GM12878 (cell line): ENCODE data around the gene GRN. TPM values are rescaled to one million over a fixed set of nuclear protein-coding genes. Genes with fewer than 3 reads are reported as not detected.
A peak's percentile ranks its signal among the peaks of the same experiment; 100 is the strongest.

Source experiments
- ATF2 ChIP-seq: IDR thresholded peaks from 2 replicates; pipeline ENCODE4 v1.6.1; 2012; ENCODE audit warnings: low read length, inconsistent platforms
- BCL3 ChIP-seq: IDR thresholded peaks from 2 replicates; pipeline ENCODE4 v1.6.1; 2011; ENCODE audit warnings: borderline replicate concordance, low read depth, mild to moderate bottlenecking, moderate library complexity, low read length; ENCODE audit not compliant: insufficient read depth, poor library complexity, severe bottlenecking
- CHD1 ChIP-seq: IDR thresholded peaks from 2 replicates; pipeline ENCODE4 v1.6.1; 2012; ENCODE audit warnings: low read depth, low read length, improper control_type of control experiment
- E4F1 ChIP-seq: fragments of 450-650 bp; IDR thresholded peaks from 2 replicates; pipeline ENCODE4 v1.6.1; 2018; ENCODE audit warnings: borderline replicate concordance, mild to moderate bottlenecking; ENCODE audit not compliant: partially characterized antibody
- EP300 ChIP-seq, 2 experiments: fragments of 150-350 bp in 1 of 2; IDR thresholded peaks; 2 replicates each; pipeline ENCODE4 v1.6.1; 2011 to 2012; ENCODE audit warnings: low read depth in 2 of 2, low read length in 2 of 2, borderline replicate concordance in 1 of 2, improper control_type of control experiment in 1 of 2, inconsistent platforms in 1 of 2; ENCODE audit not compliant: control insufficient read depth in 1 of 2
- ETV6 ChIP-seq, 2 experiments: fragments of 450-650 bp in 1 of 2; IDR thresholded peaks in 1 of 2; conservative IDR thresholded peaks in 1 of 2; 2 replicates each; pipeline ENCODE4 v1.6.1; 2014; ENCODE audit warnings: antibody characterized with exemption in 1 of 2, borderline replicate concordance in 1 of 2, low read depth in 1 of 2, mild to moderate bottlenecking in 1 of 2, moderate library complexity in 1 of 2
- GABPA ChIP-seq: IDR thresholded peaks from 2 replicates; pipeline ENCODE4 v1.6.1; 2014; ENCODE audit warnings: antibody characterized with exemption, low read depth, mild to moderate bottlenecking, inconsistent platforms
- HCFC1 ChIP-seq: fragments of 150-350 bp; IDR thresholded peaks from 2 replicates; pipeline ENCODE4 v1.6.1; 2014; ENCODE audit warnings: low read length
- HSF1 ChIP-seq: fragments of 150-350 bp; IDR thresholded peaks from 2 replicates; pipeline ENCODE4 v1.6.1; 2014; ENCODE audit warnings: mild to moderate bottlenecking, low read depth, low read length
- IKZF2 ChIP-seq, 2 experiments: fragments of 450-650 bp; IDR thresholded peaks; 2 replicates each; pipeline ENCODE4 v1.6.1; 2017; ENCODE audit warnings: mild to moderate bottlenecking in 2 of 2, moderate library complexity in 2 of 2
- JUNB ChIP-seq: IDR thresholded peaks from 2 replicates; pipeline ENCODE4 v1.6.1; 2016; ENCODE audit warnings: antibody characterized with exemption, mild to moderate bottlenecking
- JUND ChIP-seq: IDR thresholded peaks from 2 replicates; pipeline ENCODE4 v1.6.1; 2012; ENCODE audit warnings: low read depth, mild to moderate bottlenecking, low read length, improper control_type of control experiment, moderate library complexity
- MEF2A ChIP-seq: IDR thresholded peaks from 2 replicates; pipeline ENCODE4 v1.6.1; 2011; ENCODE audit warnings: low read depth, mild to moderate bottlenecking, low read length, moderate library complexity; ENCODE audit not compliant: insufficient read depth
- MEF2B ChIP-seq: fragments of 450-650 bp; IDR thresholded peaks from 2 replicates; pipeline ENCODE4 v1.6.1; 2018; ENCODE audit warnings: mild to moderate bottlenecking, moderate library complexity; ENCODE audit not compliant: partially characterized antibody, poor library complexity, severe bottlenecking
- POLR2A ChIP-seq: IDR thresholded peaks from 2 replicates; pipeline ENCODE4 v1.6.1; 2011; ENCODE audit warnings: low read depth, mild to moderate bottlenecking, low read length
- RELA ChIP-seq: fragments of 450-650 bp; IDR thresholded peaks from 2 replicates; pipeline ENCODE4 v1.8.0; 2014; ENCODE audit warnings: borderline replicate concordance; ENCODE audit not compliant: partially characterized antibody
- SIX5 ChIP-seq: IDR thresholded peaks from 2 replicates; pipeline ENCODE4 v1.6.1; 2011; ENCODE audit warnings: mild to moderate bottlenecking, low read depth, low read length, moderate library complexity; ENCODE audit not compliant: severe bottlenecking
- TAF1 ChIP-seq: IDR thresholded peaks from 2 replicates; pipeline ENCODE4 v1.6.1; 2011; ENCODE audit warnings: mild to moderate bottlenecking, low read depth, low read length, borderline replicate concordance
- WRNIP1 ChIP-seq: IDR thresholded peaks from 2 replicates; pipeline ENCODE4 v1.6.1; 2011; ENCODE audit warnings: low read depth, low read length, improper control_type of control experiment, borderline replicate concordance
- polyA plus RNA-seq, 11 experiments: library from polyadenylated mRNA; depleted of rRNA in 4 of 11; unstranded in 6 of 11; stranded (reverse) in 5 of 11; fragments of >200 nt; fragmentation: Nextera tagmentation in 4 of 11; fragmentation: Illumina TruSeq in 1 of 11; extraction: Ambion mirVana in 4 of 11; extraction: Trizol in 1 of 11; gene quantifications; 1 replicate in 1 of 11; 2 replicates in 10 of 11; pipeline versions ENCODE4 v1.2.1 to v1.2.3, GENCODE V29; 2011 to 2016; ENCODE audit warnings: inconsistent platforms in 2 of 11, missing spikeins in 2 of 11, low read depth in 1 of 11
- total RNA-seq, 4 experiments: library from RNA; depleted of rRNA in 3 of 4; stranded (reverse); fragments of >200 nt in 3 of 4; fragmentation: Illumina TruSeq in 1 of 4; extraction: Trizol in 1 of 4; gene quantifications; 2 replicates each; pipeline versions ENCODE4 v1.2.1 to v1.2.3, GENCODE V29; 2013 to 2021

The GRN gene
- total and polyA plus RNA-seq, 10 of the 15 experiments (the other 5 are each of a cell fraction or from before 2014, with no cell fraction given) = 22.3 to 389 (median 139) TPM

GRCh38 chr17:44324571-44325275 lies 20.4 kb upstream of the GRN start, which contains the start of gene SLC25A39 (continued):
- TF ChIP-seq IKZF2 (IDR thresholded peaks at IDR 0.05) (peak in 1 of 2 experiments; percentile 6; a peak in 1 of 4 replicates), WRNIP1 (no peak), EP300 (IDR thresholded peaks at IDR 0.05; ENCODE audit: borderline replicate concordance in 1 of 2, control insufficient read depth in 1 of 2, low read depth in 2 of 2, low read length in 2 of 2) (no peak), MEF2B (no peak), POLR2A (peak; percentile 88), BCL3 (peak; percentile 28), ATF2 (no peak), ETV6 (conservative IDR thresholded peaks at IDR 0.05 in 1 of 2, IDR thresholded peaks at IDR 0.05 in 1 of 2; ENCODE audit: borderline replicate concordance in 1 of 2, low read depth in 1 of 2) (no peak), TAF1 (no peak), E4F1 (no peak), RELA (peak; percentile 74), JUND (no peak), GABPA (no peak), CHD1 (no peak), JUNB (no peak), SIX5 (no peak), HSF1 (no peak), MEF2A (no peak), HCFC1 (peak; percentile 43)
